COLO829 (cell line): ENCODE results near the gene LRRC8E.
"Not testable (repeated sequence)": the region's sequence is repeated elsewhere in the genome, so short reads cannot be mapped to it uniquely, and the experiment has no call there.

Experiments used
- DNase-seq: peaks from one replicate; pipeline ENCODE4 v3.0.0; 2012; ENCODE audit warnings: low spot score

The LRRC8E gene

GRCh38 chr19:7887408-7888144, 734 bp upstream of the LRRC8E start:
- no peak for DNase-seq

- no peak for DNase-seq
Observed at GRCh38 chr19:7888826-7889217, 512 bp downstream of the LRRC8E start.

- not testable (repeated sequence) for DNase-seq
Observed at GRCh38 chr19:7893362-7894101, 5.2 kb downstream of the LRRC8E start.

GRCh38 chr19:7894612-7895309, 6.5 kb downstream of the LRRC8E start:
- no peak for DNase-seq

GRCh38 chr19:7895565-7895964, 7.3 kb downstream of the LRRC8E start:
- no peak for DNase-seq

- no peak for DNase-seq
Observed at GRCh38 chr19:7897292-7897691, 9.0 kb downstream of the LRRC8E start.

GRCh38 chr19:7898967-7899366, 10.7 kb downstream of the LRRC8E start:
- DNase-seq = no peak

GRCh38 chr19:7899751-7900378, 11.6 kb downstream of the LRRC8E start:
- no peak for DNase-seq

- no peak for DNase-seq
Observed at GRCh38 chr19:7900401-7900870, 12.1 kb downstream of the LRRC8E start.

- no peak for DNase-seq
Observed at GRCh38 chr19:7900931-7901330, 12.6 kb downstream of the LRRC8E start.

GRCh38 chr19:7901337-7901736, 13.0 kb downstream of the LRRC8E start:
- DNase-seq = no peak

GRCh38 chr19:7902796-7903243, 14.5 kb downstream of the LRRC8E start:
- no peak for DNase-seq

- peak; percentile 99 for DNase-seq
Observed at GRCh38 chr19:7903244-7904073, 15.1 kb downstream of the LRRC8E start, which contains the start of gene MAP2K7. TSS of gene MAP2K7 (plus strand) at chr19:7903877. CDS start at chr19:7903945, 68 bp downstream.

- peak; percentile 7 for DNase-seq
Observed at GRCh38 chr19:7904074-7905020, 16.0 kb downstream of the LRRC8E start.

GRCh38 chr19:7905268-7905667, 17.0 kb downstream of the LRRC8E start:
- no peak for DNase-seq

- no peak for DNase-seq
Observed at GRCh38 chr19:7905859-7906258, 17.5 kb downstream of the LRRC8E start.

GRCh38 chr19:7907122-7907521, 18.8 kb downstream of the LRRC8E start:
- no peak for DNase-seq

- no peak for DNase-seq
Observed at GRCh38 chr19:7907544-7907943, 19.2 kb downstream of the LRRC8E start.

- no peak for DNase-seq
Observed at GRCh38 chr19:7908078-7908699, 19.9 kb downstream of the LRRC8E start.
